ENCODE data around the gene SLC9A8. TPM values are rescaled to one million over a fixed set of nuclear protein-coding genes. Genes with fewer than 3 reads are reported as not detected.

Gene SLC9A8
- total and polyA plus RNA-seq, 2 of the 4 experiments (the other 2 are of a cell fraction), result 4.1 to 5.0 TPM

DNA sequence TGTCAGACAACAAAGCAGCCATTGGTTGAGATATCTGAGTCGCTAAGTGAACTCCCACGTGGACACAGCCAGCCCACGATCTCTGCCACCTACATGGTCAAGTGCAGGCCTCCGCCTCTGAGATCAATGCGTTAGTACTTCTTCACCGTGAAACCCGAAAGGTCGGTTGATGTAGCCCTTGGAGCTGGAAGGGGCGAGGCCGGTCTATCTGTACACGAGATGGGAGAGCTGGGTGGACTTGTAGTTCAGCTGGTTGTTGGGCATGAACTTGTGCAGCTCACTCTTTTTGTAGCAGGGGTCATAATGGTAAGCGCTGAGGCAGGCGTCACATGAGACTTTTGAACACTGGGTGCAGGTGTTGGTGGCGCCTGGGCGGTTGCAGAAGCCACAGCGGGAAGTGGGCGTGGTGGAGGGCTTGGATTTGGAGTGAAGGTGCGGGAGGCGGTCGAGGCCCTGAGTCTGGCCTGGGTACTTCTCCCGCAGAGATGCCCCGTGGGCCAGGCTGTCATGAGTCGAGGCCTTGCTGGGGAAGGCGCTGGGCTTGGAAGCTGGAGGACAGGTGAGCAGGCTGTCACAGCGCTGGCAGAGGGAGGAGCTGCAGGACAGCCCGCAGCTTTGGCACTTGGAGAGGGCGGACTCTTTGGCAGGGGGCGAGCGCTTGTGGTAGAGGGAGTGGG is 92.9 kb downstream of the SLC9A8 start:
- ChIA-PET CTCF (interaction anchor here (0.6 kb wide), 1 partner anchor 21 kb away, joined by 6 read pairs; no protein-coding TSS in a partner anchor), POLR2A (ENCODE audit: unreplicated experiment) (no interaction called here)
- 98% methylated on average over 15 of the region's 29 CpGs; no CpG with 5 or more reads in 1 of the 2 experiments for WGBS, 2 experiments (ENCODE audit: extremely low coverage in 2 of 2, insufficient read length in 1 of 2)
- Histone ChIP-seq H3K27ac (ENCODE audit: insufficient read depth, low read length) (no peak overlapping the region), H3K4me1 (ENCODE audit: control insufficient read depth, insufficient read depth, low read length) (peaks cover 6% of the 10 kb centered on the region), H2AK5ac (ENCODE audit: low read depth, low read length) (no peak overlapping the region), H3K4me2 (ENCODE audit: low read depth, low read length) (no peak overlapping the region), H4K5ac (ENCODE audit: low read depth, low read length) (no peak overlapping the region), H3K27me3 (ENCODE audit: control insufficient read depth, insufficient read depth, low read length) (no peaks in the 10 kb centered on the region), H2BK120ac (ENCODE audit: low read depth, low read length) (no peak overlapping the region), H3K14ac (replicated peaks; ENCODE audit: low read depth, low read length) (no peak overlapping the region), H3K9me1 (ENCODE audit: insufficient read depth, low read length) (peaks cover 7% of the 10 kb centered on the region), H3K4me3 (ENCODE audit: insufficient read depth, low read depth, low read length) (no peak overlapping the region), H3K18ac (ENCODE audit: low read depth, low read length) (no peak overlapping the region), H3K9ac (ENCODE audit: low read depth, low read length) (no peak overlapping the region), H2BK15ac (ENCODE audit: low read depth, low read length) (no peak overlapping the region), H4K20me1 (ENCODE audit: insufficient read depth, low read length) (peaks cover 41% of the 10 kb centered on the region), H3K56ac (ENCODE audit: extremely low read depth, insufficient read depth, low read length) (no peak overlapping the region), H3K4ac (ENCODE audit: low read depth, low read length) (no peak overlapping the region), H2BK5ac (ENCODE audit: low read depth, low read length, poor library complexity, severe bottlenecking) (no peak overlapping the region), H2BK20ac (ENCODE audit: low read depth, low read length) (no peak overlapping the region), H3K9me3 (ENCODE audit: control insufficient read depth, insufficient read depth, low read length) (no peaks in the 10 kb centered on the region), H4K91ac (ENCODE audit: insufficient read depth, low read depth, low read length) (no peak overlapping the region), H3K36me3 (ENCODE audit: control insufficient read depth, insufficient read depth, low read length) (peaks cover 50% of the 10 kb centered on the region), H4K8ac (ENCODE audit: low read depth in 2 of 2, low read length in 2 of 2) (no peak overlapping the region), H3K23ac (ENCODE audit: low read depth, low read length) (no peak overlapping the region), H3K79me1 (ENCODE audit: low read depth in 1 of 2, low read length in 2 of 2) (peaks cover 17 to 61% of the 10 kb centered on the region in 2 experiments), H2AFZ (replicated peaks; ENCODE audit: low read length, poor library complexity) (no peak overlapping the region), H2AK9ac (replicated peaks; ENCODE audit: low read depth, low read length, poor library complexity) (no peak overlapping the region)
- DNase-seq (no peak), ATAC-seq (ENCODE audit: low read depth) (no peak)
- dilution Hi-C loops (cut with HindIII; ENCODE audit: low sequenced_read_pairs, unreplicated experiment) (no loop called here), intact Hi-C loops (cut with micrococcal nuclease) (no loop called here), in situ Hi-C loops (cut with MboI; ENCODE audit: low sequenced_read_pairs) (no loop called here)
- TF ChIP-seq CHD1 (IDR thresholded peaks at IDR 0.05; ENCODE audit: low read depth, low read length), result no peak
- BruUV-seq (replicated peaks), result no TSS peak
